PC-3 (cell line): ENCODE measurements around the gene CNGA2.

Source experiments
- EZH2phosphoT487 ChIP-seq: fragments of 300-600 bp; sonication (generic); IDR thresholded peaks from 2 replicates; pipeline ENCODE4 v1.6.1; 2018; ENCODE audit warnings: mild to moderate bottlenecking, antibody characterized with exemption, low read length, borderline replicate concordance
- TF ChIP-seq, protein P1 (sequence below): fragments of 300-600 bp; sonication (generic); conservative IDR thresholded peaks from 2 replicates; pipeline ENCODE4 v1.5.1; 2017; ENCODE audit warnings: antibody characterized with exemption, low read depth, mild to moderate bottlenecking, low read length

DNA sequence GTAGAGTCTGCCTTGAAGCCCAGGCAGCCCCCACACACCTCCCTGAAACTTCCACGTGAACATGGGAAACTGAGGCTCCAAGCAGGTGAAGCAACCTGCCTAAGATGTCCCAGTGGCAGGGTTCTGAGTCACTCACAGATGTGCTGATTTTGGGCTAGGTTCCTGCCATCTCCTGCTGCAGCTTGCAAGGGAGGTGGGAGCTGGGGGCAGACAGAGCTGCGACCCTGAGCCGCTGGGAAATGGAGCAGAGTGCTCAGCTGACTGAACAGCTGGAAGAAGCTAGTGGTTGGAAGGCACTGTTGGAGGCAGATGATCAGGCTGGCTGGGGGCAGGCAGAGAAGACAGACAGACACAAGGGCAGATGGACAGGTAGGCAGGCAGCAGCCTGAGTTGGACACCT, 22.3 kb upstream of the CNGA2 start:
- TF ChIP-seq, protein P1, sequence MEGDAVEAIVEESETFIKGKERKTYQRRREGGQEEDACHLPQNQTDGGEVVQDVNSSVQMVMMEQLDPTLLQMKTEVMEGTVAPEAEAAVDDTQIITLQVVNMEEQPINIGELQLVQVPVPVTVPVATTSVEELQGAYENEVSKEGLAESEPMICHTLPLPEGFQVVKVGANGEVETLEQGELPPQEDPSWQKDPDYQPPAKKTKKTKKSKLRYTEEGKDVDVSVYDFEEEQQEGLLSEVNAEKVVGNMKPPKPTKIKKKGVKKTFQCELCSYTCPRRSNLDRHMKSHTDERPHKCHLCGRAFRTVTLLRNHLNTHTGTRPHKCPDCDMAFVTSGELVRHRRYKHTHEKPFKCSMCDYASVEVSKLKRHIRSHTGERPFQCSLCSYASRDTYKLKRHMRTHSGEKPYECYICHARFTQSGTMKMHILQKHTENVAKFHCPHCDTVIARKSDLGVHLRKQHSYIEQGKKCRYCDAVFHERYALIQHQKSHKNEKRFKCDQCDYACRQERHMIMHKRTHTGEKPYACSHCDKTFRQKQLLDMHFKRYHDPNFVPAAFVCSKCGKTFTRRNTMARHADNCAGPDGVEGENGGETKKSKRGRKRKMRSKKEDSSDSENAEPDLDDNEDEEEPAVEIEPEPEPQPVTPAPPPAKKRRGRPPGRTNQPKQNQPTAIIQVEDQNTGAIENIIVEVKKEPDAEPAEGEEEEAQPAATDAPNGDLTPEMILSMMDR, result no peak
- no peak for TF ChIP-seq EZH2phosphoT487
